A673 (cell line): ENCODE data around the gene STARD5. TPM values are rescaled to one million over a fixed set of nuclear protein-coding genes. Genes with fewer than 3 reads are reported as not detected.

Experiments
- BruUV-seq: library from RNA; stranded (reverse); fragments of 400-500 nt; replicated peaks from 2 replicates; lab custom pipeline; 2021; lab: Mats Ljungman, UMichigan
- CTCF ChIA-PET: fragments of 300-600 bp; sonication (Branson Sonifier 250); formaldehyde crosslinking; loops from one replicate; lab custom pipeline; 2022; ENCODE audit warnings: antibody characterized with exemption; lab: Charles Lee
- POLR2A ChIA-PET: fragments of 300-600 bp; sonication (Branson Sonifier 250); formaldehyde crosslinking; loops from one replicate; lab custom pipeline; 2022; ENCODE audit warnings: antibody characterized with exemption; ENCODE audit not compliant: low non-redundant PET; lab: Charles Lee
- DNase-seq: peaks from one replicate; pipeline ENCODE4 v3.0.0-alpha.2; 2015; ENCODE audit warnings: low spot score
- H3K27ac ChIP-seq: fragments of 200-600 bp; sonication (generic); 2 replicates; pipeline ENCODE4 v1.5.1; 2016; ENCODE audit warnings: mixed run types, low read depth, mild to moderate bottlenecking, mixed read lengths, antibody characterized with exemption, low read length; ENCODE audit not compliant: poor library complexity, severe bottlenecking
- H3K27me3 ChIP-seq: fragments of 200-600 bp; sonication (generic); replicated peaks from 2 replicates; pipeline ENCODE4 v1.6.1; 2017; ENCODE audit warnings: mixed run types, low read depth, mild to moderate bottlenecking, mixed read lengths, antibody characterized with exemption, low read length; ENCODE audit not compliant: insufficient read depth, poor library complexity
- H3K36me3 ChIP-seq: fragments of 200-600 bp; sonication (generic); 2 replicates; pipeline ENCODE4 v1.6.1; 2016; ENCODE audit warnings: mixed run types, mild to moderate bottlenecking, mixed read lengths, antibody characterized with exemption, low read length; ENCODE audit not compliant: insufficient read depth, poor library complexity, severe bottlenecking
- H3K4me1 ChIP-seq: fragments of 200-600 bp; sonication (generic); 2 replicates; pipeline ENCODE4 v1.6.1; 2017; ENCODE audit warnings: mixed run types, mild to moderate bottlenecking, mixed read lengths, antibody characterized with exemption, low read length; ENCODE audit not compliant: insufficient read depth, poor library complexity, severe bottlenecking
- H3K4me3 ChIP-seq: fragments of 200-600 bp; sonication (generic); 2 replicates; pipeline ENCODE4 v1.5.1; 2016; ENCODE audit warnings: low read depth, mixed run types, mild to moderate bottlenecking, mixed read lengths, low read length; ENCODE audit not compliant: poor library complexity, severe bottlenecking
- H3K9me3 ChIP-seq: fragments of 200-600 bp; sonication (generic); 2 replicates; pipeline ENCODE4 v1.6.1; 2016; ENCODE audit warnings: mixed run types, low read depth, mild to moderate bottlenecking, mixed read lengths, antibody characterized with exemption, low read length; ENCODE audit not compliant: poor library complexity, severe bottlenecking
- EZH2 ChIP-seq: fragments of 200-600 bp; sonication (generic); IDR thresholded peaks from 2 replicates; pipeline ENCODE4 v1.6.1; 2017; ENCODE audit warnings: borderline replicate concordance, low read depth, mild to moderate bottlenecking, mixed read lengths, antibody characterized with exemption, low read length; ENCODE audit not compliant: poor library complexity, severe bottlenecking
- intact Hi-C: fragments of 100-400 bp; cut with micrococcal nuclease; formaldehyde crosslinking; loops from one replicate; pipeline ENCODE4 v1.10.0; 2022; ENCODE audit not compliant: unreplicated experiment
- total RNA-seq: library from RNA; stranded (reverse); gene quantifications from 2 replicates; pipeline ENCODE4 v1.2.3, GENCODE V29; 2021
- TF ChIP-seq, protein P1 (sequence below): fragments of 300-800, 200-600 bp; sonication (generic); conservative IDR thresholded peaks from 2 replicates; pipeline ENCODE4 v1.5.1; 2017; ENCODE audit warnings: low read depth, mild to moderate bottlenecking, antibody characterized with exemption, low read length, moderate library complexity, mixed read lengths

The STARD5 gene
- total RNA-seq, 1 experiment from 2014 or later: 0.54 TPM

- DNase-seq: no peak
These were observed 37.3 kb downstream of the STARD5 start for GRCh38 chr15:81286621-81287121.

GRCh38 chr15:81285461-81285860, 38.5 kb downstream of the STARD5 start:
- Histone ChIP-seq H3K9me3 (no peaks in the 10 kb centered on the region), H3K36me3 (no peaks in the 10 kb centered on the region), H3K4me3 (no peak overlapping the region), H3K27ac (no peak overlapping the region), H3K4me1 (no peaks in the 10 kb centered on the region), H3K27me3 (no peaks in the 10 kb centered on the region)
- CTCF ChIA-PET: no interaction called here
- no TSS peak for BruUV-seq
- POLR2A ChIA-PET: interaction anchor here (0.7 kb wide), 1 partner anchor 16 kb away, joined by 5 read pairs; no protein-coding TSS in a partner anchor
- intact Hi-C loops: no loop called here
- DNase-seq: no peak
- TF ChIP-seq EZH2: no peak
- TF ChIP-seq, protein P1, sequence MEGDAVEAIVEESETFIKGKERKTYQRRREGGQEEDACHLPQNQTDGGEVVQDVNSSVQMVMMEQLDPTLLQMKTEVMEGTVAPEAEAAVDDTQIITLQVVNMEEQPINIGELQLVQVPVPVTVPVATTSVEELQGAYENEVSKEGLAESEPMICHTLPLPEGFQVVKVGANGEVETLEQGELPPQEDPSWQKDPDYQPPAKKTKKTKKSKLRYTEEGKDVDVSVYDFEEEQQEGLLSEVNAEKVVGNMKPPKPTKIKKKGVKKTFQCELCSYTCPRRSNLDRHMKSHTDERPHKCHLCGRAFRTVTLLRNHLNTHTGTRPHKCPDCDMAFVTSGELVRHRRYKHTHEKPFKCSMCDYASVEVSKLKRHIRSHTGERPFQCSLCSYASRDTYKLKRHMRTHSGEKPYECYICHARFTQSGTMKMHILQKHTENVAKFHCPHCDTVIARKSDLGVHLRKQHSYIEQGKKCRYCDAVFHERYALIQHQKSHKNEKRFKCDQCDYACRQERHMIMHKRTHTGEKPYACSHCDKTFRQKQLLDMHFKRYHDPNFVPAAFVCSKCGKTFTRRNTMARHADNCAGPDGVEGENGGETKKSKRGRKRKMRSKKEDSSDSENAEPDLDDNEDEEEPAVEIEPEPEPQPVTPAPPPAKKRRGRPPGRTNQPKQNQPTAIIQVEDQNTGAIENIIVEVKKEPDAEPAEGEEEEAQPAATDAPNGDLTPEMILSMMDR: no peak

More at GRCh38 chr15:81286621-81287121, 37.3 kb downstream of the STARD5 start:
- Histone ChIP-seq H3K36me3 (no peaks in the 10 kb centered on the region), H3K4me1 (no peaks in the 10 kb centered on the region), H3K27me3 (no peaks in the 10 kb centered on the region), H3K27ac (no peak overlapping the region), H3K4me3 (no peak overlapping the region), H3K9me3 (no peaks in the 10 kb centered on the region)
- no TSS peak for BruUV-seq
- ChIA-PET POLR2A (no interaction called here), CTCF (no interaction called here)
- intact Hi-C loops: no loop called here
- TF ChIP-seq EZH2: no peak
- TF ChIP-seq, protein P1: no peak

- intact Hi-C loops: no loop called here
- Histone ChIP-seq H3K27ac (no peak overlapping the region), H3K9me3 (no peaks in the 10 kb centered on the region), H3K27me3 (no peaks in the 10 kb centered on the region), H3K4me3 (no peak overlapping the region), H3K36me3 (no peaks in the 10 kb centered on the region), H3K4me1 (no peaks in the 10 kb centered on the region)
- CTCF ChIA-PET: interaction anchor here (1.1 kb wide), 1 partner anchor 9 kb away, joined by 3 read pairs; no protein-coding TSS in a partner anchor
- no TSS peak for BruUV-seq
- DNase-seq: no peak
- POLR2A ChIA-PET: no interaction called here
- no peak for TF ChIP-seq EZH2
- TF ChIP-seq, protein P1: no peak
These were observed 39.5 kb downstream of the STARD5 start for GRCh38 chr15:81284256-81285031.
